NCI-H82 treated with DMSO at 0.1 percent for 48 hours (cell line): ENCODE results near the gene DIP2C.

Experiments used
- DNase-seq: peaks from one replicate; lab custom pipeline; 2025; ENCODE audit not compliant: unreplicated experiment; lab: John Stamatoyannopoulos, UW

The DIP2C gene

DNA sequence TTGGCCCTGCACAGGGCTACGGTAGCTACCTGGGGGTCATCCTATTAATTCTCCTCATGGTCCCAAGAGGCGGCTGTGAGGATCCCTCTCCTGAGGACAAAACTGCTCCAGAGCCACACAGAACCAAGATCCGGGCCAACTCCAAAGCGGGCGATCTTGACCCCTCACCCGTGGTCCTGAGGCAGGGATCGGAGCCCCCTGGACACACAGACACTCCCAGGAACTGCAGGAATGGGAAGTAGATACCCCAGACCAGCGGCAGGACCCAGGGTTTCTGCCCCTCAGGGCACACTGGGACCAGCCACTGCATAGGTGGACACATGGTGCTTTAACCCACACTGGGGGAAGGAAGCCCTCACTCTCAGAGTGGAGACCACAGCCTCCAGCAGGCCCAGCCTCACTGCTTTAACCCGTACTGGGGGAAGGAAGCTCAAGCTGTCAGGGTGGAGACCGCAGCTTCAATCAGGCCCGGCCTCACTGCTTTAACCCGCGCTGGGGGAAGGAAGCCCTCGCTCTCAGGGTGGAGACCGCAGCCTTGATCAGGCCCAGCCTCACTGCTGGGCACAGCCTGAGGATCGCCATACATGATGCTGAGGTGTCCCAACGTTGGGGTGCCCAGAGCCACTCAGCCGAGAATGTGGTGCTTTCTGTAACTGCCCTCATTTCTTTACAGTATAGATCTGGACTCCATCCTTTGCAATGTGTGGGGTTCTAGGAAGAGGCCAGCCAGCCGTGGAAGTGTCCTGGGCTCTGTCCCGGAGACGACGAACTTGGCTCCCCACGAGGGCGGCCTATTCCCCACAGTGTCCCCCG is 60.1 kb downstream of the DIP2C start:
- no peak for DNase-seq

- DNase-seq: no peak
Measured at GRCh38 chr10:628386-629045, 61.0 kb downstream of the DIP2C start.

GRCh38 chr10:627032-627992 is 62.2 kb downstream of the DIP2C start:
- no peak for DNase-seq

DNA sequence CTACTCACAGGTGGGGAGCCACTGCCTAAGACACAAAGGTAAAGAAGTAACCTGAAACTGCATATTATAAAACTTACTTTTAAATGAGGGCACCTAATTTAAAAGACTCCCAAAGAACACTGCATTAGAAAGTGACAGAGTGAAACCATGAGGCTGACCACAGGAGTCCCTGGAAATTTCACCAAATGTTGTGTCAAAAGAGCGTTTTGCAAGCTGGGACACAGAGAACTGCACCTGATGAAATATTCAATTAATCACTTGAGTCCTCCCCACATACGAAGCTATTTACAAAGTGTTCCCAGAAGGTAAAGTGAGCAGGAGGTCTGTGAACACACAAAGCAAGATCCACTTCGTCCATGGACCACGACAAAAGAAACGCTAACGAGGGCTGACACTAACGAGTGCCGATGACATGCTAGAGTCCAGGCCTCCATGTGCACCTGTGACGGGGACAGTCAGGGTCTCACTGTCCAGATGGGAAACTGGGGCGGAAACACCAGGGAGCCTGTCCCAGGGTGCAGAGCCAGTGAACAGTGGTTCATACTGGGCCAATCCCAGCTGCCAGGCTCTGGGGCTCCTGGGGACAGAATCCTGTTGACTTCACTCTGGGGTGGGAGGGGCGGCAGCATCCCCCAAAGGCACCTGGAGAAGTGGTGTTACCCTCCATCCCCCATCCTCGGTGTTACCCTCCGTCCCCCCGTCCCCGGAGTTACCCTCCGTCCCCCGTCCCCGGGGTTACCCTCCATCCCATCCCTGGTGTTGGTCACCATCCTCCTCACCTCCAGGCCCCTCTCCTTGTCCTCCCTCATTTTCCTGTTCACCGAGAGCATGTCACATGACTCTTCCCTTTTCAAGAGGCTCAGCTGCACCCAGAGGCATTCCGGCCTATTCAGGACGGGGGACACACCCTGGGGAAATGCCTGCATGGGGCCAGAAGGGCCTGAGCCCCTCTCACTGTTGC is 63.4 kb downstream of the DIP2C start:
- DNase-seq: no peak

DNA sequence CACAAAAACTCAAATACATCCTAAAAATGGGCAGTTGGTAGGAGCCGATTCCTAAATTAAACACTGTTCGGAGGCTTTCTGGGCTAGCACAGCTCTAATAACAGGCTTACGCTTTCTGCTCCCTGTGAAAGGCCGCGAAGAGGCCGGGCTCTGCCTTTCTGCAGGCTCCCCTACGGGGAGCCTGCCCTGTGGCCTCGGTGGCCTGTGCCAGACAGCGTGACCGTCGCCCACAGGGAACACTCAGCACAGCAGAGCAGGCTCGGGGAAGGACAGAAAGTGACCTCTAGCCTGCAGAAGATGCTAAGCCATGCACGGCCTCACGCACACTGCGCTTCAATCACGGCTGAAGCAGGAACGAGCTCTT is 64.2 kb downstream of the DIP2C start:
- DNase-seq: no peak

DNA sequence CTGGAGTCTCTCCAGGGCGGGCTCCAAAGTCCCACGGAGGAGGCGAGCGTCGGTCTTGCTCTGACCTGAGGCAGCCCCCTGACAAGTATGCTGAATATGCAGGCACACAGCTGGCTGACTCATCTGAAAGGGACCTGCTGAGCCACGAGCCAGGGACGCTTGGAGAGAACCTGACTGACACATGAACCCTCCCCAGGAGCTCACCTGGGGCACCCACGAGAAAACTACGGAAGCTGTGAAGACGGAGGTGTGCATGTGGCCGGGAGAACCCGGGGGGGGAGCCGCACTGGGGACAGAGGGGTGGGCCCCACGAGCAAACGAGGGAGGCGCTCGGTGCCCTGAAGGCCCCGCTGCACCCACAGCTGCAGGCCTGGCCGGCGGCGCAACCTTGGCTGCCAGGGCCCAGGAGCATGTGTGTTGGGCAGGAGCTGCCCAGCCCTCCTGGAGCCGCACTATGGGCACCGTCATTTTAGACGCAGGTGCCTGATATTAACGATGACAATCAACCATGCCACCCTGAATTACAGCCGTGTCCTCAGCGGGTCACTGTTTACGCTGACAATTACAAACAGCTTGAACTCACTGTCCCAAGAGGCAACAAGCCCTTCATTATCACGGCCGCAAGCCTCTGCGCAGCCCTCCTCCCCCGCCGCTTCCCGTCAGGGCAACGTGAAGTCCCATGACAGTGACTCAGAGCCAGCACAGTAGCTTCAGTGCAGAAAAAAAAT is 64.7 kb downstream of the DIP2C start:
- DNase-seq: no peak

DNA sequence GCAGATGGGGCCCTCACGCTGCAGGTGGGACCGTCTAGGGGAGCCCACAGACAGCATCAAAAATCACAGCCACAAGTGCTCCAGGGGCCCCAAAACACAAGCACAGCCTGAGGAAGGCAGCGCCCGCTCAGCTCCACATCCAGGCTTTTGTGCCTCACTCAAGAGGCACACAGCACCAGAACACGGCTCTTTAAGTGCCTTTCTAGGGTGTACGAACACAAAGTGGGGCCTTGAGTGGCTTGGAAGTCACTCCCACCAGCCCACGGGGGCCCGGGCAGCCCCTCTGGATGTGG is 65.2 kb downstream of the DIP2C start:
- DNase-seq: no peak

DNA sequence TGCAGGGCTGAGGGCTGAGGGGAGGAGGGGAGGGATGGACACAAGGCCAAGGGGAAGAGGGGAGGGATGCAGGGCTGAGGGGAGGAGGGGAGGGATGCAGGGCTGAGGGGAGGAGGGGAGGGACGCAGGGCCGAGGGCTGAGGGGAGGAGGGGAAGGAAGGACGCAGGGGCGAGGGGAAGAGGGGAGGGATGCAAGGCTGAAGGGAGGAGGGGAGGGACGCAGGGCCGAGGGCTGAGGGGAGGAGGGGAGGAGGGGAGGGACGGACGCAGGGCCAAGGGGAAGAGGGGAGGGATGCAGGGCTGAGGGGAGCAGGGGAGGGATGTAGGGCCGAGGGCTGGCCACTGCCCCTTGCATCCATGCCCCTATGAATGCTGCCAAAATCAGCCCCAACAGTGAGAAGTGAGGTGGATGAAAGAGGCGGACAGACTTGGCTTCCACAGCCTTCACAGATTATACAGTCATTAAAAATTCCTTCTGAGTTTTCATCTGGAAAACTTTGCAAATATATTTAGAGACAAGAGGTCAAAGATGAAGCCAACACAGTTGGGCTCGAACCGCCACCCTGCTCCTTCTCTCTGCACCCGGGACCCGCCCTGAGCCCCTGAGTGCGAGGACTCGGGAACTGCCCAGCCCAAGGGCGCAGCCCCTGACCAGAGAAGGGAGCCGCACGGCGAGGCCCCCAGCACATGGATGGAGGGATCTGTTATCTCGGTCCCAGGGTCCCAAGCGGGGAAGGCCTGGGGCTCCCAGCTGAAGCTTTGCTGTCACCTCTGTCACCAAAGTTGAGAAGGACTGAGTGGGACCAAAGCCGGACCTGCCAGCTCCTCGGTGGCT is 65.8 kb downstream of the DIP2C start:
- DNase-seq: no peak

GRCh38 chr10:623014-623413 is 66.5 kb downstream of the DIP2C start:
- DNase-seq: peak; percentile 11

DNA sequence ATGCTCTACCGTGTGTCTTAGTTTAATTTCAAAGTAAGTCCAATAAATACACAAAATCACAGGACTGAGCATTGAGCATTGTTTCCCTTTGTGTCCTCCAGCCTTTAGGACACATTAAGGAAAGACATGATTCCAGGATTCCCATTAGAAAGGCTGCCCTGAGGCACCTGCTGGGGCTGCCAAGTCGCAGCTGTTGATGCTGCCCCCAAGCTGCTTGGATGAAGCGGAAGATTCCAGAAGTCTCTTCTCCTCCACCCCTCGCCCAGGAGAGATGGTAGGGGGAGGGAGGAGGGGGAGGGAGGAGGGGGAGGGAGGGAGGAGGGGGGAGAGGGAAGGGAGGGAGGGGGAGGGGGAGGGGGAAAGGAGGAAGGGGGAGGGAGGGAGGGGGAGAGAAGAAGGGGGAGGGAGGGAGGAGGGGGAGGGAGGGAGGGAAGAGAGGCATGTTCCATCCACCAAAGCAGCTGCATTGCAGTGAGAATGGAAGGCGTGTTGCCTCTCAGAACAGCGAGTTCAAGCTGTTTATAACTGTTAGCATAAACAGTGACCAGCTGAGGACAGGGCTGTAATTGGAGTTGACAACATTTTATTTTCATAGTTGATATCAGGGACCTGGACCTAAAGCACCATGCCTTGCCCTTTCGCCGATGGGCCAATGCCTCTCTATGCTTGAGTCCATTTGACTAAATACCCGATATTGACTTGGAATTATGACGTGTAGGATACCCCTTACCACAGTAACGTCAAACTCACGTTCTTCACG is 67.3 kb downstream of the DIP2C start:
- no peak for DNase-seq

DNA sequence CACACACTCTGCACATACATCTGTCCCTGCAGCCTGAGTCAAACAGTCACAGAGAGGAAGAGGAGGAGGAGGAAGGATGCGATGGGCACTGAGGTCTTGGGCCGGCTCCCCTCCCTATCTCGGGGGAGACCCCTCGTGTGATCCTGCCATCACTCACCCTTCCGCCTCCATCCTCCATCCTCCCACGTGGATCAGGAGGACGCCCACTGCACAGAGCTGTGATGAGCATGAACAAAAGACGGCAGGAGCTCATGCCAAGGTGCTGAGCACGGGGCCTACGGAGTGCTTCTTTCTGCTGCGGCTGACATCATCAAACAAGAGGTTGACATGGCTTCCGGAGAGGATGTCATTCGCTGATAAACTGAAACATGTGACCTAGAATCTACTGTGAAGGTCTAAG is 68.0 kb downstream of the DIP2C start:
- DNase-seq: no peak

- DNase-seq: no peak
Measured at GRCh38 chr10:620971-621370, 68.5 kb downstream of the DIP2C start.

DNA sequence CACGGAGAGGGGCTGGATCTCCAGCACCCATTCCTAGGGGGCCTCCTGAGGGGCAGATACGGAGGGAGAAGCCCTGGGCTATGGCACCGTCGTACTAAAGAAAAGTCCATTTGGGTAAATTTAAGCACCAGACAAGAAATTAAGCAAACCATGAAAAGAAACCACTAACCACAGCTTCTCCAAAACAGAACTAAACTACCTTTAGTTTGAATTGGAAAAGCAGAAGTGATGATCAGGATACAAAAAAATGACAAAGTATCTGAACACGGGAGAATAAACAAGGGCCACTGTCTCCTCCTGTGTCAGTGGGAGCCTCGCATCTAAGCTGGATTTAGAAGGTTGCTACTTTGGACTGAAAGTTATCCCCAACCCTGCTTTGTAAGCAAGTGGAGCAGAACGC is 69.1 kb downstream of the DIP2C start:
- DNase-seq: no peak

DNA sequence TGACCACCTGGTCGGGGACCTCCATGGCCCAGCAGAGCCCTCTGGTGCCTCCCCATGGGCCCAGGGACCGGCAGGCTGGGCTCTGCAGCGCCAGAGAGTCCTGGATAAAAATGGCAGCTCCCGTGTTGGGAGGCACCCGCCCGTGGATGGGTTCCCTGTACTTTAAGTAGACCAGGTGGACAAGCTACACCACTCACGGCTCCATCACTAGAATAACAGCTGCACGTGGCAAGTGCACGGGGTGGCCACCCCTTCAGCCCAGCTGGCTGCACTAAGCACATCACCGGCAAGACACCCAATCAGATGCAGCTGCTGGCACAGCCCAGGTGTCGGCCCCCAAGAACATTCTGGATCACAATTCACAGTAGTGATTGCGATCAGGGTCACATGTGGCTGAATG is 69.8 kb downstream of the DIP2C start:
- DNase-seq: no peak

GRCh38 chr10:618229-618989 is 71.1 kb downstream of the DIP2C start:
- DNase-seq: no peak

DNA sequence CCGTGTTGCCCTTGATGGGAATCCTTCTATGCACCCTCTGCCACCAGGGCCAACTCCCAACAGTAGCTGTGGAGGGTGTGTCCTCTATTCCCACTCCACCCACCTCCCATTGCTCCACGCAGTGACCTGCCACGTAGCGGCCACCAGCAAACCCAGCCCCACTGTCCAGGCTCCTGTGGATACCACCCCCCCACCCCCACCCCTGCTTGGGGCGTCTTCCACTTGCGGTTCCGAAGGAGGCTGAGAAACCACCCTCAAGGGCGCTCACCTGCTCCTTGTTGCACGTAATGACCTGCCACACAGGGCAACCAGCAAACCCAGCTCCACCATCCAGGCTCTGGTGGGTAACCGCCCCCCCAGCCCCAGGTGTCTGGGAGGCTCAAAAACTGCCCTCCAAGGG is 72.0 kb downstream of the DIP2C start:
- no peak for DNase-seq

- DNase-seq: no peak
Measured at GRCh38 chr10:615583-616152, 73.8 kb downstream of the DIP2C start.
